H1 (cell line): Measurements from ENCODE around the gene MYLK4. TPM values are rescaled to one million over a fixed set of nuclear protein-coding genes. Genes with fewer than 3 reads are reported as not detected.
A peak's percentile ranks its signal among the peaks of the same experiment; 100 is the strongest.

Experiments used
- CHD2 ChIP-seq: IDR thresholded peaks from 2 replicates; pipeline ENCODE4 v1.6.1; 2012; ENCODE audit warnings: low read length, improper control_type of control experiment
- CHD7 ChIP-seq: fragments of 300-600 bp; sonication (generic); IDR thresholded peaks from 2 replicates; pipeline ENCODE4 v1.7.1; 2012; ENCODE audit warnings: low read length, moderate library complexity, mild to moderate bottlenecking, inconsistent platforms; ENCODE audit not compliant: insufficient replicate concordance
- HDAC6 ChIP-seq: IDR thresholded peaks from one replicate; pipeline ENCODE4 v1.7.1; 2012; ENCODE audit warnings: low read depth, mild to moderate bottlenecking, inconsistent platforms, low read length, moderate library complexity
- MAFK ChIP-seq: IDR thresholded peaks from 2 replicates; pipeline ENCODE4 v1.6.1; 2012; ENCODE audit warnings: low read depth, mild to moderate bottlenecking, improper control_type of control experiment, low read length
- SIN3A ChIP-seq, 2 experiments: IDR thresholded peaks in 1 of 2; conservative IDR thresholded peaks in 1 of 2; 2 replicates each; pipeline ENCODE4 v1.6.1; 2011 to 2012; ENCODE audit warnings: low read length in 2 of 2, improper control_type of control experiment in 1 of 2, low read depth in 1 of 2, mild to moderate bottlenecking in 1 of 2
- SIX5 ChIP-seq: IDR thresholded peaks from 2 replicates; pipeline ENCODE4 v1.6.1; 2011; ENCODE audit warnings: mild to moderate bottlenecking, low read depth, low read length
- SP1 ChIP-seq: IDR thresholded peaks from 2 replicates; pipeline ENCODE4 v1.6.1; 2011; ENCODE audit warnings: low read depth, low read length
- TAF7 ChIP-seq: optimal IDR thresholded peaks from 2 replicates; pipeline ENCODE3; 2011; ENCODE audit warnings: low read depth, mild to moderate bottlenecking, inconsistent platforms, low read length, moderate library complexity, borderline replicate concordance
- TEAD4 ChIP-seq: IDR thresholded peaks from 2 replicates; pipeline ENCODE4 v1.6.1; 2012; ENCODE audit warnings: low read depth, low read length, inconsistent platforms, mixed read lengths
- YY1 ChIP-seq: IDR thresholded peaks from 2 replicates; pipeline ENCODE4 v1.6.1; 2011; ENCODE audit warnings: low read depth, mild to moderate bottlenecking, low read length
- polyA plus RNA-seq, 7 experiments: library from polyadenylated mRNA; depleted of rRNA in 3 of 7; stranded (reverse) in 5 of 7; unstranded in 2 of 7; fragments of >200 nt in 5 of 7; fragments of 200-250 nt in 2 of 7; gene quantifications; 1 replicate in 5 of 7; 2 replicates in 1 of 7; 4 replicates in 1 of 7; pipeline versions ENCODE4 v1.2.1 to v1.2.3, GENCODE V29; 2011 to 2013; ENCODE audit warnings: missing spikeins in 2 of 7, mixed read lengths in 2 of 7
- total RNA-seq: library from RNA; stranded (reverse); fragmentation: NEBNext Ultra II Directional; extraction: Animal tissue kit (Norgen Biotek cat#: 25700); gene quantifications from 2 replicates; pipeline ENCODE4 v1.2.1, GENCODE V29; 2021

Gene MYLK4
- total and polyA plus RNA-seq, 2 of the 8 experiments (the other 6 are each of a cell fraction or from before 2014, with no cell fraction given) = 0.11 to 0.17 TPM

GRCh38 chr6:2764610-2765165, 14.0 kb upstream of the MYLK4 start (continued):
- TF ChIP-seq CHD7 (no peak), HDAC6 (no peak), YY1 (no peak), MAFK (no peak), CHD2 (peak; percentile 81; the same call in 1 of the 2 replicates), TAF7 (peak; percentile 56), SIN3A (conservative IDR thresholded peaks at IDR 0.05 in 1 of 2, IDR thresholded peaks at IDR 0.05 in 1 of 2; ENCODE audit: low read depth in 1 of 2, low read length in 2 of 2) (no peak; a peak in 1 of 4 replicates), SIX5 (no peak), SP1 (no peak), TEAD4 (no peak)
